ENCODE results near the gene FAM171A2. TPM values are rescaled to one million over a fixed set of nuclear protein-coding genes. Genes with fewer than 3 reads are reported as not detected.
"Not testable (repeated sequence)": the region's sequence is repeated elsewhere in the genome, so short reads cannot be mapped to it uniquely, and the experiment has no call there.

Gene FAM171A2
- polyA plus RNA-seq, 1 donor from 2014 or later: 0.06 TPM

DNA sequence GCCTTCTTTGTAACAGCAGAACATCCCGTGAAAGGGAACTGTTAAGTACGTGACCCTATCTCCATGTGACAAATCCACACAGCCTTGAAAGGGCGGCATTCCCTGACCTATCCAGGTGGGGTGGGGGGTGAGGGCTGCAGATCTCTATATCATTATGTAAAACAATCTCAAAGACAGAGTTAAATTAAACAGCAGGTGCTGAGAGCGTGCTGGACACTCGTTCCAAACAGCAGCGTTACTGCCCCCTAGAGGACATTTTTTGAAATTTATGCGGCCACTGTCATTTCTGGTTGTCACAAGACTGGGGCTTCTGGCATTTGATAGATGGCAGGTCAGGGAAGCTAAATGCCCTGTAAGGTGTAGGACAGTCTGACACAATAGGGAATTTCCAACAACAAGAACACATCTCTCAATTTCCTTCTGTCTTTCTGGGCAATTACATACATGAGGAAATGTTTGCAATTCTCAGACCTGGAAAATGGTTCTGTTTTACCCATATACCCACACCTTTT, 32.3 kb downstream of the FAM171A2 start:
- Mint-ChIP-seq H3K27ac (peak overlapping the region in 1 of 3 donors; percentile 85), H3K9me3 (no peaks in the 10 kb centered on the region), H3K4me1 (peaks cover 16 to 21% (median 19%) of the 10 kb centered on the region in 3 donors), H3K27me3 (no peaks in the 10 kb centered on the region), H3K36me3 (no peaks in the 10 kb centered on the region), H3K4me3 (peak overlapping the region in 1 of 4 donors; percentile 77)

DNA sequence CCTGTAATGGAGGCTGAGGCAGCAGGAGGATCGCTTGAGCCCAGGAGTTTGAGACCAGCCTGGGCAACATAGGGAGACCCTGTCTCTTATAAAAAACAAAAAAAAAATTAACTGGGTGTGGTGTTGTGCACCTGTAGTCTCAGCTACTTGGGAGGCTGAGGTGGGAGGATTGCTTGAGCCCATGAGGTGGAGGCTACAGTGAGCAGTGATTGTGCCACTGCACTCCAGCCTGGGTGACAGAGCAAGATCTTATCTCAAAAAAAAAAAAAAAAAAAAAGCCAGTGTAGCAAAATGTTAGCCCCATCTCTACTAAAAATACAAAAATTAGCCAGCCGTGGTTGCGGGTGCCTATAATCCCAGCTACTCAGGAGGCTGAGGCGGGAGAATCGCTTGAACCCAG, 33.4 kb downstream of the FAM171A2 start:
- not testable (repeated sequence) for H3K4me3 Mint-ChIP-seq, H3K36me3 Mint-ChIP-seq, H3K9me3 Mint-ChIP-seq, H3K27me3 Mint-ChIP-seq
- Mint-ChIP-seq H3K4me1 (peaks cover 14 to 25% (median 18%) of the 10 kb centered on the region in 3 donors), H3K27ac (peak overlapping the region in 1 of 3 donors; percentile 28)

DNA sequence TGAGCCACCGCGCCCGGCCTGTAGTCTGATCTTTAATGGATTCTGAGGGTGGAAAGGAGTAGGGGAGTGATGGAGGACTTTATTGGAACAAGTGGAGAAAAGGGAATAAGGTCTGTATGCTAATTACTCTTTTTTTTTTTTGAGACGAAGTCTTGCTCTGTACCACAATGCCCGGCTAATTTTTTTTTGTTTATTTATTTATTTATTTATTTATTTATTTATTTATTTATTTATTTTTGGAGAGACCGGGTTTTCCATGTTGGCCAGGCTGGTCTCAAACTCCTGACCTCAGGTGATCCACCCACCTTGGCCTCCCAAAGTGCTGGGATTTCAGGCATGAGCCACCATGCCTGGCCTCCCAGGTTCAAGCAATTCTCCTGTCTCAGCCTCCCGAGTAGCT, 34.1 kb downstream of the FAM171A2 start:
- H3K4me3 Mint-ChIP-seq, H3K9me3 Mint-ChIP-seq, H3K27ac Mint-ChIP-seq, H3K36me3 Mint-ChIP-seq, H3K27me3 Mint-ChIP-seq: not testable (repeated sequence)
- peaks cover 14 to 26% (median 17%) of the 10 kb centered on the region in 3 donors for H3K4me1 Mint-ChIP-seq

DNA sequence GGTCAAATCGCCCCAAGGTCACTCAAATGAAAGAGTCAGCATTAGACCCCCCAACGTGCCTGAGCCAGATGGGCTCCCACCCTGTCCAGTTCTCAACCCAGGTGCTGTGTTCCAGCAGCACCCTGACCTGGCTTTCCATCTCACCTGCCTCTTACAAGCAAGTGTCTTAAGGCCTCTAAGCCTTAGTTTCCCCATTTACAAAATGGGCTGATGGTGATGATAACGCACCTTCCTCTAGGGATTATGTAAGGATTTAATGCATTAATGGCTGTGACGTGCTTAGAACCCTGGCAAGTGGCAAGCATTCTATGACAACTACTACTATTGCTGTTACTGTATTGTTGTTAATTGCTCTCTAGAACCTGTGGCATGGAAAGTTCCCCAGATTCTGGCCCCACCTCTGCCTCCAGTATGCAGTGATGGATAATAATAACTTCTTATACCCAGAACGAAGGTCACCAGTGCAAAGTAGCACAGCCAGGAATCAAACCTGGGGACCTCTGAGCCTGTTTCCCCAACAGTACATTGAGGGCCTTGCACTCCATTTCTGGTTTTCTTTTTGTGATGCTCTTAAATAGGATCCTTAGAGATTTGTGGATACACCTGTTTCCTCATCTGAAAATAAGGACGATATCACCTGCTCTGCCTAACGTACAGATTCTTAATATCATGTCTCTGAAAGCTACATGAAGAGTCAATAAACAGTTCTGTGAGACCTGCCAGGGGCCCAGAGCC, 35.8 kb downstream of the FAM171A2 start:
- Mint-ChIP-seq H3K4me3 (peak overlapping the region in 1 of 4 donors; percentile 79), H3K4me1 (peaks cover 15 to 21% (median 19%) of the 10 kb centered on the region in 3 donors), H3K27me3 (no peaks in the 10 kb centered on the region), H3K27ac (peak overlapping the region in 2 of 3 donors; percentile 39 to 69), H3K36me3 (no peaks in the 10 kb centered on the region), H3K9me3 (no peaks in the 10 kb centered on the region)

DNA sequence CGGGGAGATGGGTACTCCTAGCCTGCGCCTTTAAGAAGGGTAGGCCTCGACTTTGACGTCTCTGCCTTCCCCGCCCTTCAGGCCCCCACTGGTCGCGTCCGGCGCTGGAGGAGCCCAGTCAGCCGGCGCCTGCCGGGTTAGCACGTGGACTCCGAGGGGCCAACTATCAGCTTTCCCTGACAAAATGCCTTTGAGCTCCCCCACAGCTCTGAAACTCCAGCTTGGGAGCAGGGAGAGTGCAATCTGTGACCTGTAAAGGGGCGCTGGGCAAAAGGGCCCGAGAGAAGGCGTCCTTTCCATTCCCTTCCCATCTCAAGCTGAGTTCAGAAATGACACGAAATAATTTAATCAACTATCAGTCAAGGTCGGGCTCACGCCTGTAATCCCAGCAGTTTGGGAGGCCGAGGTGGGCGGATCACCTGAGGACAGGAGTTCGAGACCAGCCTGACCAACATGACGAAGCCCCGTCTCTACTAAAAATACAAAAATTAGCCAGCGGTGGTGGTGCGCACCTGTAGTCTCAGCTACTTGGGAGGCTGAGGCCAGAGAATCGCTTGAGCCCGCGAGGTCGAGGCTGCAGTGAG, 36.7 kb downstream of the FAM171A2 start:
- Mint-ChIP-seq H3K4me1 (peaks cover 15 to 21% (median 20%) of the 10 kb centered on the region in 3 donors), H3K27me3 (no peaks in the 10 kb centered on the region), H3K27ac (peak overlapping the region; percentile 89 to 100 (median 98)), H3K9me3 (no peaks in the 10 kb centered on the region), H3K4me3 (peak overlapping the region; percentile 62 to 99 (median 82)), H3K36me3 (no peaks in the 10 kb centered on the region)

DNA sequence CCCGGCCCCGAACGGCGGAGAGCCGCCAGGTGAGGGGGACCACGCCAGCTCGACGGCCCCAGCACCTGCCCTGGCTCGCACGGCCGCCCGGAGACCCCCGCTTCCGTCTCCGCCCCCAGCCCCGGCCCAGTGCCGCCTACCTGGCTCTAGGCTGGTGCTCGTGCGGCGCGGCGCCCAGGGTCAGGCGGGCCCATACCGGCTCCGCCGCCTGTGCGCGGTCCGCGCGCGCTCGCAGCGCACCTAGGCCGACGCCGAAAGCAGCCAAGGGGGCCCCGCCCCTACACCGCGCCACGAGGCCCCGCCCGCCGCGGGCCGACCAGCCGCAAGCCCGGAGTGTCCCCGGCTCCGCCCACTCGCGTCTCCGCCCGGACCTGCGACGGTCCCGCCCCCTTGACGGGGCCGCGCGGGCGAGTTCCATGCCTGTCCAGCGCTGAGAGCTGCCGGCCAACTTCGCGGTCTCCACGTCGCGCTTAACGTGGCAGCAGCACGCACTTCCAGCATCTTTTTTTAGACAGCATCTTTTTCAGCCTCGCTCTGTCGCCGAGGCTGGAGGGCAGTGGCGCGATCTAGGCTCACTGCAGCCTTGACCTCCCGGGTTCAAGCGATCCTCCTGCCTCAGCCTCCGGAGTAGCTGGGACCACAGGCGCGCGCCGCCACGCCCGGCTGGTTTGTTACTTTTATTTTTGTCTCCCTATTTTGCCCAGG, 38.9 kb downstream of the FAM171A2 start, which contains the start of gene SLC25A39:
TSS of gene SLC25A39 (minus strand) at position 253 of the 705 bp plus-strand sequence. CDS start 1,261 bp downstream, outside the sequence.
- H3K27ac Mint-ChIP-seq: peak within 1 kb of the TSS; percentile 98 to 100 (median 99)
- no peaks in the 10 kb centered on the region for H3K27me3 Mint-ChIP-seq
- H3K9me3 Mint-ChIP-seq: no peaks in the 10 kb centered on the region
- peak within 1 kb of the TSS; percentile 92 to 99 (median 97) for H3K4me3 Mint-ChIP-seq
- H3K4me1 Mint-ChIP-seq: peaks cover 12 to 14% (median 14%) of the 10 kb centered on the region in 3 donors
- H3K36me3 Mint-ChIP-seq: no peaks in the 10 kb centered on the region

DNA sequence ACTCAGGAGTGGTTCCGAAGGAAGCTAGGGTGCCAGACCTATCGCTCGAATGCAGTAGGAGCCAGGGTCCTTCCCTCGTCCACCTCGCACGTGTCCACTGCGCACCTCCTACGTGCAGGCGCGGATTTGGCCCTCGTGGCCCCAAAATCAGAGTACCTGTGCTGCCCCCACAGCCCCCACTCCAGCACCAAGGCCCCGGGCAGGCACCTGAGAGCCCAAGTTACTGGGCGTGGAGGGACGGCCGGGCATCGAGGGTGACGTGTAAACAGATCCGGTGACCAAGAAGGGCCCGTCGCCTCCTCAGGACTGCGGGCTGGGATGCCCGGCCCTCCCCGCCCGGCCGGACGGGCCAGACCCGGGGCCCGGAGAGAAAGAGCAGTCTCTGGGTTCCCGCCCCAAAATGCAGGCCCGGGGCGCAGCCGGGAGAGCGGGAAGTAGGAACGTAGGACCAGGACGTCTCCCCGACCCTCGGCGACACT, 39.5 kb downstream of the FAM171A2 start:
- Mint-ChIP-seq H3K36me3 (no peaks in the 10 kb centered on the region), H3K4me3 (peak overlapping the region; percentile 78 to 91 (median 86)), H3K27ac (peak overlapping the region in 2 of 3 donors; percentile 23 to 76), H3K9me3 (no peaks in the 10 kb centered on the region), H3K4me1 (peaks cover 12 to 14% (median 14%) of the 10 kb centered on the region in 3 donors), H3K27me3 (no peaks in the 10 kb centered on the region)

DNA sequence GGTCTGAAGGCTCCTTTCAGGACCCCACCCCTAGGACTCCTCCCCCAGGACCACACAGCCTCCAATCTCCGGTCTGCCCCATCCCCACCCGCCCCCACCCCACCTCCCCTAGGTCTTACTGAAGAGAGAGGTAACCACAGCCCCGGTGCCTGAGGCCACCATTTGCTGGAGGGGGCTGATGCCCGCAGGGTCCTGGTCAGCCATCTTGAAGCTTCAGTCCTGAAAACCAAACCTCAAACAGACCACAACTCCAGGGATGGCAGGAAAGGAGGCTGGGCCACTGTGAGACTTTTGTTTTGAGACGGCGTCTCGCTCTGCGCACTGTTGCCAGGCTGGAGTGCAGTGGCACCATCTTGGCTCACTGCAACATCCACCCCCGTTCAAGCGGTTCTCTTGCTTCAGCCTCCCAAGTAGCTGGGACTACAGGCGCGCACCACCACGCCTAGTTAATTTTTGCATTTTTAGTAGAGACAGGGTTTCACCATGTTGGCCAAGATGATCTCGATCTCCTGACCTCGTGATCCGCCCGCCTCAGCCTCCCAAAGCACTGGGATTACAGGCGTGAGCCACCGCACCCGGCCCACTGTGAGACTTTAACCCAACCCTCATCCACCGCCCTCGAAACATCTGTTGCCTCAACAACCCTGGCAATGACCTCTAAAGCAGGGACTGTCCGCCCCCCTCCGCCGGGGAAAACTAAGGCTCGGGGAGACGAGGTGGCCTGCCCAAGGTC, 40.1 kb downstream of the FAM171A2 start:
- Mint-ChIP-seq H3K27ac (peak overlapping the region in 2 of 3 donors; percentile 39 to 76), H3K4me3 (peak overlapping the region; percentile 79 to 91 (median 86)), H3K36me3 (no peaks in the 10 kb centered on the region), H3K4me1 (peaks cover 12 to 14% (median 14%) of the 10 kb centered on the region in 3 donors), H3K27me3 (no peaks in the 10 kb centered on the region), H3K9me3 (no peaks in the 10 kb centered on the region)

DNA sequence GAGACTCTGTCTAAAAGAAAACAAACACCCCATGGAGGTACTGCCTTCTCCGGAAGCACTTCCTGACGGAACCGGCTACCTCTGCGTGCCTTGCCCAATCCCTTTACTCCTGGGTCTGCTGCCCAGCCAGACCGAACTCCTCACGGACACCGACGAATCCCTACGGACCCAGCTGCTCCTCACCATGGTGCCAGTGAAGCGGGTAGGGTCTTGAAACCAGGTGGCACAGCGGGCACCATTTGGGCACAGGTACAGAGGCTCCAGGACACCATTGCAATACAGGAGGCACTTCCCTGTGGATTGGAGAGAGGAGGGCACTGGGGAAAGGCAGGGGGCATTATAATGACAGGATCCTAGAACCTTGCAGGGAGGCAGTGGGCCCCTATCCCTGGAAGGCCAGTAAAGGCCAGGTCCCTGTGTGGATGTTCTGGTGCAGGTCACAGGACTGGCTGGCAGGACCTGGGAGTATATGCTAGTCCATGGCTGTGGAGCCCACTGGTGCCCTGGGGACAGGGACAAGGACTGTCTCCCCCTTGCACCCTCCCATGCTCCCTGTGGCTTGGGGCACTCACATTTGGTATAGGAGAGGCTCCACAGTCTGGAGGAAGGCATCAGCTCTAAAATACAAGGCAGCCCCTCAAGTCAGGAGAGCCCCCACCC, 41.3 kb downstream of the FAM171A2 start:
- peaks cover 0 to 2% (median under 1%) of the 10 kb centered on the region in 3 donors for H3K9me3 Mint-ChIP-seq
- peak overlapping the region in 1 of 3 donors; percentile 43 for H3K27ac Mint-ChIP-seq
- H3K4me3 Mint-ChIP-seq: peak overlapping the region; percentile 17 to 79 (median 52)
- H3K36me3 Mint-ChIP-seq: peaks cover 3% of the 10 kb centered on the region
- H3K27me3 Mint-ChIP-seq: peaks cover under 1% of the 10 kb centered on the region
- peaks cover 9 to 16% (median 10%) of the 10 kb centered on the region in 3 donors for H3K4me1 Mint-ChIP-seq

DNA sequence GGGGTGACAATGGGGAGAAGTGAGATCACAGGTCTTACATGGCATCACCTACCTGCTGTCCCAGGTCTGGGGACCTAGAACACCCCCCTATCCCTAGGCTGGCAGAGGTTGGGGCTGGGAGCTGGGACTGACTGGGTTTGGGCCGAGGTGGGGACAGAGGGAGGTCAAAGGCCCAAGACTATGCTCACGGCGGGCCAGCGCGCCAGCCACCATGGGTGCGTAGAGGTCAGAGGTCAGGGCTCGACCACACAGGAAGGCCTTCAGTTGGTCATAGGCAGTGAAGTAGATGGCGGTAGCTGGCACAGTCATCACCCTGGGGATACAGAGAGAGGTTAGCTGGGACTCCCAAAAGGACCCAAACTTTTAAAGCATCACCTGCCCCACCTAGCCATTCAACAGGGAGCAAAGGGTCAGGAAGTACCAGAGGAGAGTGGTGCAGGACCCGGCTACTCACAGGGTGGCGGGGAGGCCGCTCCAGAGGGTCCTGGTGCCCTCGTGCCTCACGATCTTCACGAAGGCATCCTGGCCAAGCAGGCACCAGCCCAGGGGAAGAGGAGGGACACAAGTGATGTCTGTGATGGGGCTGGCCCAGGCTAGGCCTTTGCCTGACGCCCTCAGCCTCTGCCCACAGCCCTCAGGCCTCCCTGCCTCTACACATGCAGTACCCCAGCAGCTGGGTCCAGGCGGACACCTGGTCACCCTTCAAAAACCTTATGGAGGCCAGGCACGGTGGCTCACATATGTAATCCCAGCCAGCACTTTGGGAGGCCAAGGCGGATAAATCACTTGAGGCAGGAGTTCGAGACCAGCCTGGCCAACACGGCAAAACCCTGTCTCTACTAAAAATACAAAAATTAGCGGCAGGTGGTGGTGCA, 42.2 kb downstream of the FAM171A2 start:
- H3K4me1 Mint-ChIP-seq: peaks cover 6 to 14% (median 6%) of the 10 kb centered on the region in 3 donors
- H3K27ac Mint-ChIP-seq: peak overlapping the region in 2 of 3 donors; percentile 42 to 74
- peaks cover 3% of the 10 kb centered on the region for H3K36me3 Mint-ChIP-seq
- H3K4me3 Mint-ChIP-seq: peak overlapping the region in 1 of 4 donors; percentile 79
- H3K27me3 Mint-ChIP-seq: peaks cover 10% of the 10 kb centered on the region
- peaks cover 0 to 3% (median 1%) of the 10 kb centered on the region in 3 donors for H3K9me3 Mint-ChIP-seq

DNA sequence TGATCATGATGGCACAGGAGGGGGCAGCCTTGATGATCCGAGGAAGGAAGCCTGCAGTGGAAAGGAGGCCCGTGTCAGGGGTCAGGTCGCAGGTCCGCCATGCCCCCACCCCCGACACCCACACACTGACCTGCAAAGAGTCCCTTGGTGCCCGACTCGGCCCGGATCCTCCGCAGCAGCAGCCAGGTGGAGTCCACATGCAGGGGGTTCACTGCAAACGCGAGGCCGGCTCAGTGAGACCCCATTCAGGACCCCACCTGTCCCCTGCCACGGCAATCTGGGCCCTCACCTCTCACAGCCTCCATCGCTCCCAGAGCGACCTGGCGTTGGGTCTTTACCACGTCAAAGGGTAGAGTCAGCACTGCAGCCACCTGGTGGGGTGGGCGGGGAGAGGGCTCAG, 43.6 kb downstream of the FAM171A2 start:
- H3K4me1 Mint-ChIP-seq: peaks cover 10 to 14% (median 12%) of the 10 kb centered on the region in 3 donors
- peaks cover 20% of the 10 kb centered on the region for H3K27me3 Mint-ChIP-seq
- peaks cover 3% of the 10 kb centered on the region for H3K36me3 Mint-ChIP-seq
- H3K9me3 Mint-ChIP-seq: peaks cover 0 to 4% (median 3%) of the 10 kb centered on the region in 3 donors
- H3K4me3 Mint-ChIP-seq: no peak overlapping the region
- no peak overlapping the region for H3K27ac Mint-ChIP-seq

DNA sequence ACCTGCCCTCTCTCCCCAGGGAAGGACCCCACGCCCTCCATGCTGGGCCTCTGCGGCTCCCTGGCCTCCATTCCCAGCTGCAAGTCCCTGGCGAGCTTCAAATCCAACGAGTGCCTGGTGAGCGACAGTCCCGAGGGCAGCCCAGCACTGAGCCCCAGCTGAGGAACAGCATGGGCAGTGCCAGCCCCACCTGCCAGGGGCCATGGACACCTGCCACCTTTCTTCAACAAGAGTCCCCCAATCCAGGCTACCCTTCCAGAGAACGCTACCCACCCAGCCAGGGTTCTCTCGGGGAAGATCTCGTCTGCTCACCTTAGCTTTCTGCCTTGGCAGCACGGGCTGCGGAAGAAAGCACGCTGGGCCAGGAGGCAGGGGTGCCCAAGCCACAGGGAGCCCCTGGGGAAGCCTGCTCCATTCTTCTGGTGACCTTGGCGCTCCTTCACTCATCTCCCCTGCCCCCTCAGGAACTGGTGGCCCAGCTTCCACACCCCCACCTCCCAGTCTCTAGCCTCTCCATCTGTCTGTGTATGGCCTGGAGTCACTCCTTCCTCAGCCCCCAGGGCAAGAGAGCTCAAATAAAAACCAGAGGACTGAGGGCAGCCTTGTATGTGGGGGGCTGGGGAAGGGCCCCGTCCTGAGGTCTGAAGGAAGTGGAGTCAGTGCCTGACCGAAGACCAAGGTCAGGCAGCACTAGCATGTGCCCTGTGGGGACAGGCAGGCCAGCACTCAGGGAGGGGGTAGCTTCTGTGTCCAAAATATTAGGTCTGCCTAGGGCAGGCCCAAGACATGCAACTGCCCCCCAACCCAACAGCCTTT, 45.4 kb downstream of the FAM171A2 start:
- Mint-ChIP-seq H3K4me3 (peak overlapping the region in 1 of 4 donors; percentile 63), H3K27me3 (peaks cover 28% of the 10 kb centered on the region), H3K36me3 (peaks cover 3% of the 10 kb centered on the region), H3K27ac (no peak overlapping the region), H3K4me1 (peaks cover 9 to 13% (median 9%) of the 10 kb centered on the region in 3 donors), H3K9me3 (peaks cover 0 to 4% (median 3%) of the 10 kb centered on the region in 3 donors)

All from IgD-negative memory B cell (primary cell).